K562 (cell line): ENCODE measurements around the gene PRDM1. TPM values are rescaled to one million over a fixed set of nuclear protein-coding genes. Genes with fewer than 3 reads are reported as not detected.
A peak's percentile ranks its signal among the peaks of the same experiment; 100 is the strongest.

ENCODE experiments used
- CBFA2T2 ChIP-seq: fragments of 450-650 bp; conservative IDR thresholded peaks from 2 replicates; pipeline ENCODE4 v1.6.1; 2017; ENCODE audit warnings: mild to moderate bottlenecking
- CBFA2T3 ChIP-seq: fragments of 450-650 bp; IDR thresholded peaks from 2 replicates; pipeline ENCODE4 v1.6.1; 2017
- CBFB ChIP-seq: sonication (generic); formaldehyde crosslinking; IDR thresholded peaks from 2 replicates; pipeline ENCODE4 v1.4.0; 2020; ENCODE audit warnings: mild to moderate bottlenecking, missing genetic modification reagents
- ELF2 ChIP-seq: fragments of 250-450 bp; sonication (Bioruptor Pico); IDR thresholded peaks from 2 replicates; pipeline ENCODE4 v1.5.0; 2021; ENCODE audit warnings: mild to moderate bottlenecking
- FOXK2 ChIP-seq, 2 experiments: fragments of 450-650 bp; IDR thresholded peaks in 1 of 2; conservative IDR thresholded peaks in 1 of 2; 2 replicates each; pipeline ENCODE4 v1.6.1; 2016; ENCODE audit warnings: low read depth in 2 of 2, mild to moderate bottlenecking in 1 of 2
- FOXO4 ChIP-seq: fragments of 450-650 bp; formaldehyde crosslinking; IDR thresholded peaks from 2 replicates; pipeline ENCODE4 v1.4.0; 2020; ENCODE audit warnings: mild to moderate bottlenecking, moderate library complexity
- FOXP4 ChIP-seq: sonication (generic); formaldehyde crosslinking; IDR thresholded peaks from 2 replicates; pipeline ENCODE4 v1.8.0; 2022; ENCODE audit warnings: mild to moderate bottlenecking, missing genetic modification reagents, borderline replicate concordance
- GABPB1 ChIP-seq: sonication (generic); formaldehyde crosslinking; IDR thresholded peaks from 2 replicates; pipeline ENCODE4 v1.8.0; 2022; ENCODE audit warnings: mild to moderate bottlenecking, missing genetic modification reagents
- HDAC1 ChIP-seq, 2 experiments: fragments of 450-650 bp; IDR thresholded peaks; 2 replicates each; pipeline ENCODE4 v1.6.1; 2016 to 2017; ENCODE audit warnings: inconsistent platforms in 1 of 2, mild to moderate bottlenecking in 1 of 2, moderate library complexity in 1 of 2
- IRF9 ChIP-seq: fragments of 450-650 bp; IDR thresholded peaks from 2 replicates; pipeline ENCODE4 v1.6.1; 2016; ENCODE audit warnings: missing biosample characterization, missing genetic modification characterization
- MAX ChIP-seq: sonication (generic); formaldehyde crosslinking; IDR thresholded peaks from 2 replicates; pipeline ENCODE4 v1.9.0; 2022; ENCODE audit warnings: mild to moderate bottlenecking, missing genetic modification reagents
- SNAPC5 ChIP-seq: fragments of 250-450 bp; sonication (Bioruptor Pico); IDR thresholded peaks from 2 replicates; pipeline ENCODE4 v1.8.0; 2021; ENCODE audit warnings: moderate library complexity, mild to moderate bottlenecking, inconsistent platforms
- SRSF3 ChIP-seq: fragments of 200-400 bp; formaldehyde crosslinking; IDR thresholded peaks from 2 replicates; pipeline ENCODE4 v1.6.1; 2016; ENCODE audit warnings: mild to moderate bottlenecking, low read length, moderate library complexity; ENCODE audit not compliant: insufficient read depth
- TGIF2 ChIP-seq: sonication (generic); formaldehyde crosslinking; IDR thresholded peaks from 2 replicates; pipeline ENCODE4 v1.8.1; 2022; ENCODE audit warnings: mild to moderate bottlenecking, missing genetic modification reagents, moderate library complexity
- THAP12 ChIP-seq: fragments of 250-450 bp; sonication (Bioruptor Pico); IDR thresholded peaks from 2 replicates; pipeline ENCODE4 v1.9.0; 2021; ENCODE audit warnings: mild to moderate bottlenecking, inconsistent platforms
- THRB ChIP-seq: fragments of 450-650 bp; formaldehyde crosslinking; conservative IDR thresholded peaks from 2 replicates; pipeline ENCODE4 v1.4.0; 2022; ENCODE audit warnings: mild to moderate bottlenecking, missing genetic modification characterization
- ZKSCAN3 ChIP-seq: fragments of 250-450 bp; sonication (Bioruptor Pico); IDR thresholded peaks from 2 replicates; pipeline ENCODE4 v1.4.0; 2020
- ZNF3 ChIP-seq: fragments of 250-450 bp; sonication (Bioruptor Pico); IDR thresholded peaks from 2 replicates; pipeline ENCODE4 v1.5.0; 2021; ENCODE audit warnings: mild to moderate bottlenecking, moderate library complexity
- ZNF583 ChIP-seq: fragments of 250-450 bp; sonication (Bioruptor Pico); IDR thresholded peaks from 2 replicates; pipeline ENCODE4 v1.4.0; 2020
- polyA plus RNA-seq, 8 experiments: library from polyadenylated mRNA; depleted of rRNA in 4 of 8; stranded (reverse) in 5 of 8; unstranded in 3 of 8; fragments of >200 nt; fragmentation: Nextera tagmentation in 2 of 8; fragmentation: Illumina TruSeq in 1 of 8; extraction: Ambion mirVana in 2 of 8; extraction: Trizol in 1 of 8; gene quantifications; 2 replicates each; pipeline versions ENCODE4 v1.2.1 to v1.2.3, GENCODE V29; 2011 to 2014; ENCODE audit warnings: inconsistent platforms in 1 of 8, missing spikeins in 1 of 8
- total RNA-seq, 7 experiments: library from RNA; depleted of rRNA in 6 of 7; stranded (reverse); fragments of >200 nt in 6 of 7; fragmentation: Illumina TruSeq in 2 of 7; extraction: Trizol in 2 of 7; gene quantifications; 2 replicates each; pipeline versions ENCODE4 v1.2.1 to v1.2.3, GENCODE V29; 2011 to 2021; ENCODE audit warnings: low replicate concordance in 1 of 7

Gene PRDM1
- total and polyA plus RNA-seq, 9 of the 15 experiments (the other 6 are each of a cell fraction or from before 2014, with no cell fraction given) = 0.09 to 0.89 (median 0.27) TPM

GRCh38 chr6:106046116-106046853, 39.9 kb upstream of the PRDM1 start (continued):
- TF ChIP-seq ZNF583 (CRISPR knock-in tag) (0 out of 2 replicates have a peak, but pooled peaks have one; percentile 49), ZNF3 (no peak), HDAC1 (IDR thresholded peaks at IDR 0.05) (no peak), SNAPC5 (CRISPR knock-in tag) (no peak), MAX (CRISPR knock-in tag) (no peak), FOXP4 (CRISPR knock-in tag) (no peak), CBFA2T3 (peak; percentile 32; the same call in 1 of the 2 replicates), CBFA2T2 (peak; percentile 37; the same call in 1 of the 2 replicates), SRSF3 (no peak), FOXK2 (conservative IDR thresholded peaks at IDR 0.05 in 1 of 2, IDR thresholded peaks at IDR 0.05 in 1 of 2; ENCODE audit: low read depth in 2 of 2) (peak; percentile 64; a peak in 2 of 4 replicates), GABPB1 (CRISPR knock-in tag) (no peak), THAP12 (CRISPR knock-in tag) (no peak), CBFB (CRISPR knock-in tag) (no peak), ZKSCAN3 (no peak), THRB (CRISPR knock-in tag) (no peak), FOXO4 (CRISPR knock-in tag) (no peak), IRF9 (tag) (no peak), ELF2 (CRISPR knock-in tag) (no peak), TGIF2 (no peak)
